Urinary bladder (tissue), 4 donors: ENCODE measurements around the gene KLF6. TPM values are rescaled to one million over a fixed set of nuclear protein-coding genes. Genes with fewer than 3 reads are reported as not detected.

Source experiments
- DNase-seq: peaks from one replicate; pipeline ENCODE4 v3.0.0-alpha.2; 2015; ENCODE audit errors: extremely low spot score
- H3K27ac ChIP-seq: one replicate; pipeline ENCODE4 v1.5.1; 2013; ENCODE audit warnings: low read depth, mild to moderate bottlenecking, moderate library complexity
- H3K36me3 ChIP-seq: one replicate; pipeline ENCODE4 v1.6.1; 2013; ENCODE audit warnings: mild to moderate bottlenecking, moderate library complexity; ENCODE audit not compliant: insufficient read depth
- H3K4me1 ChIP-seq: one replicate; pipeline ENCODE4 v1.6.1; 2013; ENCODE audit warnings: mild to moderate bottlenecking, moderate library complexity; ENCODE audit not compliant: insufficient read depth
- H3K4me3 ChIP-seq: one replicate; pipeline ENCODE4 v1.5.1; 2013; ENCODE audit warnings: low read depth, low read length
- WGBS: extraction: QIAGEN DNeasy Blood & Tissue Kit; methylation state at CpG from one replicate; pipeline ENCODE4 v1.1.7; 2013; 5-methylcytosine and 5-hydroxymethylcytosine counted together
- polyA plus RNA-seq: library from polyadenylated mRNA; stranded (reverse); fragments of 200-250 nt; gene quantifications from one replicate; pipeline ENCODE4 v1.2.3, GENCODE V29; 2013
- total RNA-seq: library from RNA; depleted of rRNA; stranded (reverse); fragments of >200 nt; gene quantifications from one replicate; pipeline ENCODE4 v1.2.3, GENCODE V29; 2014
- donor health status: healthy with polysubstance abuse.
- donor health status: healthy.

The KLF6 gene
- total and polyA plus RNA-seq, 2 donors, result 69.8 to 137 TPM

DNA sequence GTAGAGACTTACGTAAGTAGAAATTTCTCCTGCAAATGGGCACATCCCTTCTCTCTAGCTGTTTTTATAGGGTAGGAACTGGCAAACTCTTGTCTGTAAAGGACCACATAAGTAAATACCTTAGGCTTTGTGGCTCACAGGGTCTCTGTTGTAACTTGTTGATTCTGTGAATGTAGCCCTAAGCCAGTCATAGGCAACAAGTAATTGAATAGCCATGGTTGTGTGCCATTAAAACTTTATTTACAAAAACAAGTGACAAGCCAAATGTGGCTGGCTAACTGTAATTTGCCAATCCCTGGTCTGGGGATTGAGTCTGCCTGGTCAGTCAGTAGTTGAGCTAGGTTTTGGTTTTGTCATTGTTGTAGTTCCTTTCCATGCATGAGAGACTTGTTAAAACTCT is 5.3 kb upstream of the KLF6 start:
- 99% methylated on average over 1 of the region's 1 CpG for WGBS
- no peak overlapping the region for H3K4me3 ChIP-seq
- no peaks in the 10 kb centered on the region for H3K36me3 ChIP-seq
- no peak for DNase-seq
- H3K4me1 ChIP-seq, result no peaks in the 10 kb centered on the region
- H3K27ac ChIP-seq, result no peak overlapping the region

DNA sequence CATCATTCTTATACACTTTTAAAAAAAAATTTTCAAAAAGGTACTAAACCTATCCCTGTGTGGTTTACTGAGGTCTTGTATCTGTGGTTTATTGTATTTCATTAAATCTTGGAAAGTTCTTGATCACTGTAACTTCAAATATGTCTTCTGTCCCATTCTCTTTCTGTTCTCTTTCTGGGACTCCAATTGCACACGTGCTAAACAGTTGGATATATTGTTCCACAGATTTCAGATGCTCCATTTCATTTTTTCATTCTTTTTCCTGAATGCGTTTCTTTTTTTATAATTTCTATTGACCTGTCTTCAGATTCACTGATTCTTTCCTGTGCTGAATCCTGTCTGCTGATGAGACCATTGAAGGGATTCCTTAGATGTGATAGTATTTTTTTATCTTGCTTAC is 4.6 kb upstream of the KLF6 start:
- WGBS, result 100% methylated on average over 2 of the region's 2 CpGs
- no peak overlapping the region for H3K27ac ChIP-seq
- H3K36me3 ChIP-seq, result no peaks in the 10 kb centered on the region
- no peak for DNase-seq
- H3K4me3 ChIP-seq, result no peak overlapping the region
- H3K4me1 ChIP-seq, result no peaks in the 10 kb centered on the region

DNA sequence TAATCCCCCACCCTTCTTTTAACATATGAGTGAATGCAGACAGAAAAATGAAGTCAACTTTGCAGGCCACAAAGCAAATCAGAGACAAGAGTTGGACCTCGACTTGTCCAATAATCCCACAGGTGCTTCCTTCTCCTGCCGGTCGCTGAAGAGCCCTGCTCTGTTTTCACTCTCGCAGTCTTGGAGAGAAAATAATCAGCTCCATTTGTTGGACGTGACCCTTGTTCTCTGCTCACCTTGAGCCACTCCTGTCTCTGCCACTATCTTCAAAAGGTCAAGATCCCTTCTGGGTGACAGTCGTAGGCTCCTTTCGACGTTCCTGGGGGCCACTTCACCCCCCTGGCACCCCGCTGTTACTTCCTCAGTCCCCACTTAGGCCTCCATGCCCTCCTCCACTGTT is 2.8 kb upstream of the KLF6 start:
- Histone ChIP-seq H3K36me3 (no peaks in the 10 kb centered on the region), H3K4me3 (no peak overlapping the region), H3K27ac (no peak overlapping the region), H3K4me1 (no peaks in the 10 kb centered on the region)
- WGBS, result 89% methylated on average over 9 of the region's 9 CpGs
- no peak for DNase-seq

DNA sequence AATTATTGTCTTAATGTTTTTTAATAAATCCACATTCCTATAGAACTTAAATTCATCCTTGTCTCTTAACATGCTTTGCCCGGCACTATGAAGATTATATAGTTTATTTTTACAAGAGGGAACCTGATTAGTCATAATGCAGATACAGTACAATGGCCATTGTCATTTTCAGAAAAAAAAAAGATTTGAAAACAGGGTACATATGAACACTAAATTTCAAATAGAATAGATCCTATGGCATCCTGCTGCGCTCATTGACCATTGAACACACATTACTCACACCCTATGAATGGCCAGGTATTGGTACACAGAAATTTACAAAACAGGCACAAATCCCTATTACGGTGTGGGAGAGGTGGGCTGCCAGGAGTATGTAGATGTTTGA is 2.0 kb upstream of the KLF6 start:
- H3K4me3 ChIP-seq, result no peak overlapping the region
- WGBS, result 89% methylated on average over 3 of the region's 3 CpGs
- H3K27ac ChIP-seq, result no peak overlapping the region
- H3K4me1 ChIP-seq, result no peaks in the 10 kb centered on the region
- no peak for DNase-seq
- H3K36me3 ChIP-seq, result no peaks in the 10 kb centered on the region

DNA sequence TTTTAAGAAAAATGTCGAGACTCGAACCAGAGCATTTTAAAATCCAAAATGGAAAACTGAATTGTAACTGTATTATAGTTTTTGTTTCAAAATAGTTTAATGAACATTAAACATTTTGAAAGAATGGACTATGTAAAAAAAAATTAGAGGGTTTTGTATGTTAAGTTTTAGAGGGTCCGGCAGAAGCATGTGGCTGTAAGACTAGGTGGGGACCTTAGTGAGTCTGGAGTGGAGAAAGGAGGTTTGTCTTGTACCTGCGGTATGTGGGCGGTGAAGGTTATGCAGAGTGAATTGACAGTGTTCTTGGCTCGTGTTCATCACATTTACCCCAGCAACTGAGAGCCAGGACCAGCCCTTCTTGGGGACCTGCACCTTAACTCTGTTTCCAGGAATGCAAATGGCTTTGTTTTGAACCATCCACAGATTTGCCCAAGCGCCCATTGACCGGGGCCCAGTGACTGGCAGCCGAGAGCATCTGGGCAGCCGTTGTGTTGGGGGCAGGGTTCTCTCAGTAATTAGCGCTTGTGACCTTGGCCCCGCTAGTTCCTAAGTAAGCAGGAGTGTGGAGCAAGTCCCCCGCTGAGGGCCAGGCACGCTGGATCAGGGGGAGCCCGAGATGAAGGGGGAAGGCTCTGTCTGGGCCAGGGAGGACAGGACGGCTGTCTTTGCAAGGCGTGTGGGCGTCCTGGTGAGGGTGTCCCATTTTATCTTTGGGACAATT is 1.4 kb upstream of the KLF6 start:
- DNase-seq, result no peak
- Histone ChIP-seq H3K36me3 (peaks cover 2% of the 10 kb centered on the region), H3K27ac (peak overlapping the region; percentile 47), H3K4me3 (no peak overlapping the region), H3K4me1 (no peaks in the 10 kb centered on the region)
- WGBS, result 79% methylated on average over 18 of the region's 18 CpGs

DNA sequence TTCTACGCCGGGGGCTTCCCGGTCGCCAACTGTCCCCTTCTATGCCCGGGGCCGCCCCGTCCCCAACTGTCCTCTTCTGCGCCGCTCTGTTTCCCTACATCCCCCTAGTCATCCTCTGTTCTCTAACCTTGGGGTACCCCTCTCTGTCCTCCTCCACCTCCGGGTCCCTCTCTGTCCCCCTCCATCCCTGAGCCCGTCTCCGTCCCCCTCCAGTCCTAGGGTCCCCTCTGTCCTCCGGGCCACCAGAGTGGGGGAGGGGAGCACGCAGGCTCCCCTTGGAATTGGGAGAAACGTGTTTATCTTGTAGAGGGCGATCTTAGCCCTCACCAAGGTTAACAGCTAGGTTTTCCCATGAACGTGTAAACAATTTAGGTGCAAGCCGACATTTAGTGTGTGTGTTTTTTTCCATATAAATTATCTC is 852 bp upstream of the KLF6 start:
- peak overlapping the region; percentile 100 for H3K27ac ChIP-seq
- peak overlapping the region; percentile 83 for H3K4me3 ChIP-seq
- no peak for DNase-seq
- peaks cover 2% of the 10 kb centered on the region for H3K36me3 ChIP-seq
- no peaks in the 10 kb centered on the region for H3K4me1 ChIP-seq
- WGBS, result under 1% methylated on average over 18 of the region's 18 CpGs

DNA sequence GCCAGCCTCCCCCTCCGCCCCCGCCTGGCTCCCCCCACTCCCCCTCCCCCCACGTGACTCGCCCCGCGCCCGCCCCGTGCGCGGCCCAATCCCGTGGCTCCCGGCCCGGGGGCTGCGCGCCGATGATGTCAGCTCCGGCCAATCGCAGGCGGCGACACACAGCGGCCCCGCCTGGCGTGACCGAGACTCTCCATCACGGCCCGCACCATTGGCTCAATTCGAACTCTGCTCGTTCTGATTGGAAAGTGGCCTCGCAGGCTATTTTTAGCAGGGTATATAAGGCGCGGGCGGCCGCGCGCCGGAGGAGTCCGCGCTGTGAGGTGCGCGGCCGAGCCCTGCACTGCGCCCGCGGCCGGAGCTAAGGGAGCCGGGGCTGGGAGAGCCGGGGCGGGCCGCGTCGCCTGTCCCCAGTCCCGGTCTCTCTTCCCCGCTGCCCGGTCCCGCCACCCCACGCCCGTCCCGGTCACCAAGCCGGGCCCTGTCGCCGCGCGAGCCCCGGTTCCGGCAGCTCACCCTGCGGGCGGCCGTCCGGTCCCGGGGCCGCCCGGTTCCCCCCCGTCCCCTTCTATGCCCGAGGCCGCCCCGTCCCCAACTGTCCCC is 342 bp upstream of the KLF6 start:
- Histone ChIP-seq H3K4me3 (peak overlapping the region; percentile 95), H3K4me1 (no peaks in the 10 kb centered on the region), H3K36me3 (peaks cover 4% of the 10 kb centered on the region), H3K27ac (peak overlapping the region; percentile 100)
- peak; percentile 96 for DNase-seq
- WGBS, result under 1% methylated on average over 76 of the region's 76 CpGs

DNA sequence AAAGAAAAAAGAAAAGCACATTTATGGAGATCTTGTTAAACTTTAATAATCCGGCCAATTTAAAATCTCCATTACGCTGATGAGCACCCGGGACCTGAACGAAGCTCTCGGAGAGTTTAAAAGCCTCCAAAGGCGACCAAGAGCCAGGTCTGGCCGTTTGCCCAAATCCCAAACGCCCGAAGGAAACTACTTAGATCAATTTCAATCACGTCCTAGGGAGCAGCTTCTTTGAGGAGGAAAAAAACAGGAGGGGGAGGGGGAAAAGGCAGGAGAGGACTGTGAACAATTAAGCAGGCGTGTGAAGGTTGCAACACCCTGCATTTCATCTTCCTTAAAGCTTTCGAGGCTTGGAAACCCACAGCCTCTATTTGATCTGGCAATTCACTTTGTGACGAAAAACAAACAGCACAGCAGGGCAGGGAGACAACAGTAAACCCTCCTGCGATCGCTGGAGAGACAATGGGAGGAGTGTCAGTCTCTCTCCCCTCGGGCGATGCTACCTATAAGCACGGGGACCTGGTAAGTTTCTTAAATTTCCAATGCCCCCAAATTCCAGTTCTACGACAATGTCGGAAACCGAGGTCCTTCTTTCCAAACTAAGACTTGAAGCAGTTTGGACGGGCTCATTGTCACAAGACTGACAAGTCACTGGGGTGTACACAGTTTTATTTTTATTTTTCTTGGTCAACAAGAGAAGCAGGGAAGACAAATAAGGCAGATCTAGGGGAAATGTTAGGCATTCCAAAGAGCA is 1.2 kb downstream of the KLF6 start:
- DNase-seq, result no peak
- peak overlapping the region; percentile 95 for H3K4me3 ChIP-seq
- peak overlapping the region; percentile 95 for H3K27ac ChIP-seq
- WGBS, result under 1% methylated on average over 22 of the region's 22 CpGs
- peaks cover 4% of the 10 kb centered on the region for H3K36me3 ChIP-seq
- peaks cover 3% of the 10 kb centered on the region for H3K4me1 ChIP-seq

DNA sequence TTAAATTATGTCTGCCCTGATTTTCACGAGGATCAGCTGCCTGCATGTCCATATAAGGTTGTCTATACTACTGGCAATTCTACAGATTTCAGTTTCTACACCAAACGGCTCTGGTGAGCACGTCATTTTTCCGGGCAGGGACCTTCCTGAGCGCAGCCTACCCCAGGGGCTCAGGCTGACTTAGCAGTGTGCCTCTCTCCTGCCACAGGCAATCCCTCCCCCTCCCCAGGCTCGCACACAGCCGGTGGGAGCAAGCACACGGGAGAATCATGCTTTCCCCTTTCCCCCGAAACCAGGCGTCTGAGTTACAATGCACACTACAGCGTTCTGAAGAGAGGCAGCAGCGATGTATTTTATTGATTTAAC is 1.7 kb downstream of the KLF6 start:
- H3K36me3 ChIP-seq, result peaks cover 4% of the 10 kb centered on the region
- under 1% methylated on average over 12 of the region's 12 CpGs for WGBS
- H3K4me1 ChIP-seq, result peaks cover 3% of the 10 kb centered on the region
- no peak for DNase-seq
- H3K4me3 ChIP-seq, result peak overlapping the region; percentile 95
- peak overlapping the region; percentile 95 for H3K27ac ChIP-seq

DNA sequence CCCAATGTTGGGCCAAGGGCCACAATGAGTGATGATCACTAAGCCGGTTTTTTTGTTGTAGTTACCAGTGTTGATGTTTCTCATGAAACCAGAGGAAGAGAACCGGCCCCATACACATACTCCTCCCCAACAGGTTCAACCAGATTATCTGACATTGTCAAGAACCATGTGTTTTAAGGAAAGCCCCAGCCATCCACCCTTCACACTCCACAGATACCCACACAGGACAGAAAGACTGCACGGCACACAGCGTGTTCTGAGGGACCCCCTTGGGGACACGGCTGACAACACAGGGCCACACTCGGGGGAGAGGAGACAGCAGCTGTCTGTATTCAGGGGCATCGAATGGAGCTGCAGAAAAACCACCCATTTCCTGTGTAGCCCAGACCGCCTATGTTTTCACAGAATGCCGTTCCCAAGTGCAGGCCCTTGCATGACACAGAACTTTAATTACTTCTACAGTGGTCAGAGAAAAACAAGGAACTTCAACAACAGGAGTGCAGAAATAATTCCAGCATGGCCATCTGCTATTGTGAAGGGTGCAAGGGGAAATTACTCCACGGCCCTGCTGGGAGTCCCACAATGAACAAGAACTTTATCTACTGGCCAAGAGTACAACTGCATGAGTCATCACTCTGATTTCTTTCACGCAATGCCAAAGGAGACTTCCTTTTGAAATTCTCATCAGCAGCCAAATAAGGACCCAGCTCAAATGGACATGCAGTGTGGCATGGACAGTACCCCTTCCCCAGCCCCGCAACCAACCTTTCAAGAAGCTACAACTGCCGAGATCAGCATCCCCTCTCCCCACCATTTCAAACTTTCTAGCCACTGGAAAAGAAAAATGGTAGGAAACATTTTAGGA is 2.3 kb downstream of the KLF6 start:
- H3K4me1 ChIP-seq, result peaks cover 3% of the 10 kb centered on the region
- H3K36me3 ChIP-seq, result peaks cover 4% of the 10 kb centered on the region
- DNase-seq, result peak; percentile 80
- H3K4me3 ChIP-seq, result peak overlapping the region; percentile 95
- WGBS, result 1% methylated on average over 13 of the region's 13 CpGs
- peak overlapping the region; percentile 95 for H3K27ac ChIP-seq

DNA sequence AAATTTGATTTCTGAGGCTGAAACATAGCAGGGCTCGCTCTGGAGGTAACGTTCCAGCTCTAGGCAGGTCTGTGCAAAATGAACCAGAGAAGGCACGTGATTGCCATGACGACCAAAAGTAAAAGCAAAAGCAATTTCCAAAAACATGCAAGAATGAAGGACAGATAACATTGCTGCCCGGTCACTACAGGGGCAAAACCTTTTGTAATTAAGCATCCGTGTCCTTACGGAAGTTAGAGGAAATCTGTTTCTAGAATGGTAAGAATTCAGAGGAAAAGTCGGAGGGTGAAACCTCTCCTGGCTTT is 2.9 kb downstream of the KLF6 start:
- Histone ChIP-seq H3K27ac (peak overlapping the region; percentile 80), H3K36me3 (peaks cover 4% of the 10 kb centered on the region), H3K4me1 (peaks cover 3% of the 10 kb centered on the region), H3K4me3 (peak overlapping the region; percentile 95)
- no peak for DNase-seq
- 6% methylated on average over 8 of the region's 8 CpGs for WGBS

DNA sequence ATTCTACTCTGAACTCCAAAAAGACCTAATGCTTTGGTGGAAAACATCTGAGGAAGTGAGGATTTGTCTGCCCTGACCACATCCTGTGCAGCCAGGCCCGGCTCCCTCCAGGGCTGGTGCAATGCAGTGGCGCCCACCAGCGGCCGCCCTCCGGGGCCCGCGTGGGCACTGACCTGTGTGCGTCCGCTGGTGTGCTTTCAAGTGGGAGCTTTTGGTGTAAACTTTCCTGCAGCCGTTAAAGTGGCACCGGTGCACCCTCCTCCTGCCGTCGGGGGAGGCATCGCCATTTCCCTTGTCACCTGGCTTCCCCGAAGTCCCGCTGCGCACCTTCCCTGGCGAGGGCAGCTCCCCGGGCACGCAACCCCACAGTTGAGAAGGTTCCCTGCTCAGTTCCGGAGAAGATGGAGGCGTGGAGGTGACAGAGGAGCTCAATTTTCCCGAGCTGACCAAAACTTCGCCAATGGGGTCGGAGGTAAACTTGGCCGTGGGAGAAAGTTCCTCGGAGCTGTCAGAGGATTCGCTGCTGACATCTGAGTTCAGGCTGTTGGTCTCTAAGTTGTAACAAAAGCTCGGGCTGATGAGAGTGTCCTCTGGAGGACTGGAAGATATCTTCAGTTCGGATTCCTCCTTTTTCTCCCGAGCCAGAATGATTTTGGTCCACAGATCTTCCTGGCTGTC is 3.4 kb downstream of the KLF6 start:
- Histone ChIP-seq H3K4me1 (peaks cover 3% of the 10 kb centered on the region), H3K36me3 (peaks cover 4% of the 10 kb centered on the region), H3K4me3 (peak overlapping the region; percentile 95), H3K27ac (peak overlapping the region; percentile 80)
- no peak for DNase-seq
- WGBS, result 43% methylated on average over 31 of the region's 31 CpGs
